CD8-positive, alpha-beta memory T cell (primary cell): ENCODE results near the gene APC. TPM values are rescaled to one million over a fixed set of nuclear protein-coding genes. Genes with fewer than 3 reads are reported as not detected.
A peak's percentile ranks its signal among the peaks of the same experiment; 100 is the strongest.

ENCODE experiments used
- CTCF ChIA-PET: fragments of 350-600 bp; sonication (Branson Sonifier 250); formaldehyde crosslinking; loops from one replicate; lab custom pipeline; 2021; ENCODE audit warnings: antibody characterized with exemption; lab: Charles Lee
- POLR2A ChIA-PET: fragments of 350-600 bp; sonication (Branson Sonifier 250); formaldehyde crosslinking; loops from one replicate; lab custom pipeline; 2021; ENCODE audit warnings: antibody characterized with exemption; lab: Charles Lee
- DNase-seq, 5 donors: peaks; one replicate each; pipeline versions ENCODE4 v3.0.0 to v3.0.0-alpha.2; 2020 to 2022; ENCODE audit warnings: mixed read lengths in 1 of 5
- H3K27ac ChIP-seq: one replicate; pipeline ENCODE4 v1.7.0; 2013; ENCODE audit warnings: low read depth, mild to moderate bottlenecking, low read length, moderate library complexity
- H3K27me3 ChIP-seq: 2 replicates; pipeline ENCODE4 v1.7.0; 2013; ENCODE audit warnings: low read length, mild to moderate bottlenecking; ENCODE audit not compliant: insufficient read depth, poor library complexity, severe bottlenecking
- H3K36me3 ChIP-seq: 2 replicates; pipeline ENCODE4 v1.7.0; 2013; ENCODE audit warnings: mild to moderate bottlenecking, low read length, moderate library complexity; ENCODE audit not compliant: insufficient read depth
- H3K4me1 ChIP-seq: 2 replicates; pipeline ENCODE4 v1.7.0; 2013; ENCODE audit warnings: mild to moderate bottlenecking, low read length, moderate library complexity; ENCODE audit not compliant: insufficient read depth
- H3K4me3 ChIP-seq: 2 replicates; pipeline ENCODE4 v1.7.0; 2013; ENCODE audit warnings: mild to moderate bottlenecking, low read length
- H3K9me3 ChIP-seq: 2 replicates; pipeline ENCODE4 v1.7.0; 2013; ENCODE audit warnings: mild to moderate bottlenecking, low read length
- H3K27ac Mint-ChIP-seq, 8 donors: one replicate each; pipeline ENCODE4 v1.8.0; 2020 to 2021; ENCODE audit warnings: mixed read lengths in 8 of 8, mild to moderate bottlenecking in 6 of 8, inconsistent platforms in 3 of 8, moderate library complexity in 3 of 8
- H3K27me3 Mint-ChIP-seq, 2 donors: one replicate each; pipeline ENCODE4 v1.8.0; 2020 to 2021; ENCODE audit warnings: mixed read lengths in 2 of 2, mild to moderate bottlenecking in 1 of 2, moderate library complexity in 1 of 2
- H3K36me3 Mint-ChIP-seq, 3 donors: one replicate each; pipeline ENCODE4 v1.8.0; 2020 to 2021; ENCODE audit warnings: mixed read lengths in 3 of 3, inconsistent platforms in 1 of 3, mild to moderate bottlenecking in 1 of 3
- H3K4me1 Mint-ChIP-seq, 3 donors: one replicate each; pipeline ENCODE4 v1.8.0; 2020 to 2021; ENCODE audit warnings: mixed read lengths in 3 of 3, inconsistent platforms in 1 of 3, mild to moderate bottlenecking in 1 of 3
- H3K4me3 Mint-ChIP-seq, 7 donors: one replicate each; pipeline ENCODE4 v1.8.0; 2020 to 2021; ENCODE audit warnings: mixed read lengths in 7 of 7, mild to moderate bottlenecking in 6 of 7, moderate library complexity in 4 of 7, inconsistent platforms in 2 of 7
- H3K9me3 Mint-ChIP-seq, 5 donors: one replicate each; pipeline ENCODE4 v1.8.0; 2020 to 2022; ENCODE audit warnings: mixed read lengths in 5 of 5, mild to moderate bottlenecking in 3 of 5, moderate library complexity in 2 of 5, inconsistent platforms in 1 of 5
- polyA plus RNA-seq: library from polyadenylated mRNA; unstranded; fragments of 300-500 nt; fragmentation: Illumina TruSeq; gene quantifications from one replicate; pipeline ENCODE4 v1.2.3, GENCODE V29; 2021
- total RNA-seq, 2 experiments: library from RNA; stranded (reverse); gene quantifications; one replicate each; pipeline ENCODE4 v1.2.3, GENCODE V29; 2021

Gene APC
- total and polyA plus RNA-seq, 3 experiments from 2014 or later = 23.0 to 24.0 (median 23.1) TPM

- no peaks in the 10 kb centered on the region for H3K9me3 ChIP-seq
- Mint-ChIP-seq H3K9me3 (no peaks in the 10 kb centered on the region), H3K4me1 (no peaks in the 10 kb centered on the region), H3K36me3 (peaks cover 4 to 41% (median 6%) of the 10 kb centered on the region in 3 donors), H3K27ac (no peak overlapping the region), H3K27me3 (no peaks in the 10 kb centered on the region), H3K4me3 (no peak overlapping the region)
- peaks cover 3% of the 10 kb centered on the region for H3K36me3 ChIP-seq
- no peaks in the 10 kb centered on the region for H3K27me3 ChIP-seq
- no peaks in the 10 kb centered on the region for H3K4me1 ChIP-seq
- no peak overlapping the region for H3K27ac ChIP-seq
- ChIA-PET CTCF (no interaction called here), POLR2A (no interaction called here)
- DNase-seq = no peak
- H3K4me3 ChIP-seq = no peak overlapping the region
These were observed 50.2 kb downstream of the APC start for GRCh38 chr5:112787896-112788295.

- no peaks in the 10 kb centered on the region for H3K27me3 ChIP-seq
- peaks cover 18 to 63% (median 22%) of the 10 kb centered on the region in 3 donors for H3K36me3 Mint-ChIP-seq
- H3K27ac ChIP-seq = no peak overlapping the region
- H3K9me3 ChIP-seq = no peaks in the 10 kb centered on the region
- H3K4me1 Mint-ChIP-seq = peaks cover 0 to 4% (median 0%) of the 10 kb centered on the region in 3 donors
- H3K4me3 ChIP-seq = no peak overlapping the region
- no peaks in the 10 kb centered on the region for H3K27me3 Mint-ChIP-seq
- H3K4me3 Mint-ChIP-seq = no peak overlapping the region
- no peaks in the 10 kb centered on the region for H3K4me1 ChIP-seq
- no peak overlapping the region for H3K27ac Mint-ChIP-seq
- POLR2A ChIA-PET = no interaction called here
- no peaks in the 10 kb centered on the region for H3K9me3 Mint-ChIP-seq
- CTCF ChIA-PET = no interaction called here
- H3K36me3 ChIP-seq = peaks cover 6% of the 10 kb centered on the region
- DNase-seq = no peak
These were observed 55.5 kb downstream of the APC start for GRCh38 chr5:112793201-112793600.

- H3K9me3 ChIP-seq = no peaks in the 10 kb centered on the region
- H3K36me3 ChIP-seq = peaks cover 6% of the 10 kb centered on the region
- POLR2A ChIA-PET = no interaction called here
- H3K27ac ChIP-seq = no peak overlapping the region
- Mint-ChIP-seq H3K4me3 (no peak overlapping the region), H3K36me3 (peaks cover 20 to 64% (median 24%) of the 10 kb centered on the region in 3 donors), H3K27me3 (no peaks in the 10 kb centered on the region), H3K4me1 (peaks cover 0 to 4% (median 0%) of the 10 kb centered on the region in 3 donors), H3K9me3 (no peaks in the 10 kb centered on the region), H3K27ac (peak overlapping the region in 2 of 8 donors; percentile 18 to 52)
- CTCF ChIA-PET = no interaction called here
- H3K27me3 ChIP-seq = no peaks in the 10 kb centered on the region
- no peaks in the 10 kb centered on the region for H3K4me1 ChIP-seq
- DNase-seq = no peak
- no peak overlapping the region for H3K4me3 ChIP-seq
These were observed 56.7 kb downstream of the APC start for GRCh38 chr5:112794410-112794809.

GRCh38 chr5:112795342-112795741 lies 57.7 kb downstream of the APC start:
- Histone ChIP-seq H3K27me3 (no peaks in the 10 kb centered on the region), H3K9me3 (no peaks in the 10 kb centered on the region), H3K27ac (no peak overlapping the region), H3K4me1 (no peaks in the 10 kb centered on the region), H3K4me3 (no peak overlapping the region), H3K36me3 (peaks cover 6% of the 10 kb centered on the region)
- DNase-seq = no peak
- CTCF ChIA-PET = no interaction called here
- Mint-ChIP-seq H3K9me3 (no peaks in the 10 kb centered on the region), H3K36me3 (peaks cover 20 to 69% (median 28%) of the 10 kb centered on the region in 3 donors), H3K27me3 (no peaks in the 10 kb centered on the region), H3K4me1 (peaks cover 0 to 4% (median 0%) of the 10 kb centered on the region in 3 donors), H3K27ac (no peak overlapping the region), H3K4me3 (no peak overlapping the region)
- POLR2A ChIA-PET = no interaction called here

GRCh38 chr5:112795944-112796678 lies 58.4 kb downstream of the APC start:
- Mint-ChIP-seq H3K4me1 (peaks cover 0 to 4% (median 0%) of the 10 kb centered on the region in 3 donors), H3K27me3 (no peaks in the 10 kb centered on the region), H3K27ac (peak overlapping the region in 3 of 8 donors; percentile 14 to 52 (median 32)), H3K4me3 (no peak overlapping the region), H3K9me3 (no peaks in the 10 kb centered on the region), H3K36me3 (peaks cover 20 to 69% (median 28%) of the 10 kb centered on the region in 3 donors)
- H3K4me3 ChIP-seq = no peak overlapping the region
- ChIA-PET POLR2A (no interaction called here), CTCF (no interaction called here)
- no peak overlapping the region for H3K27ac ChIP-seq
- H3K4me1 ChIP-seq = no peaks in the 10 kb centered on the region
- no peaks in the 10 kb centered on the region for H3K9me3 ChIP-seq
- no peak for DNase-seq
- H3K27me3 ChIP-seq = no peaks in the 10 kb centered on the region
- H3K36me3 ChIP-seq = peaks cover 6% of the 10 kb centered on the region

GRCh38 chr5:112799661-112800060 lies 62.0 kb downstream of the APC start:
- Histone ChIP-seq H3K36me3 (no peaks in the 10 kb centered on the region), H3K4me1 (no peaks in the 10 kb centered on the region), H3K27ac (no peak overlapping the region), H3K4me3 (no peak overlapping the region), H3K9me3 (no peaks in the 10 kb centered on the region), H3K27me3 (no peaks in the 10 kb centered on the region)
- no peaks in the 10 kb centered on the region for H3K27me3 Mint-ChIP-seq
- no peak overlapping the region for H3K4me3 Mint-ChIP-seq
- CTCF ChIA-PET = no interaction called here
- H3K36me3 Mint-ChIP-seq = peaks cover 8 to 54% (median 28%) of the 10 kb centered on the region in 3 donors
- DNase-seq = no peak
- no peaks in the 10 kb centered on the region for H3K9me3 Mint-ChIP-seq
- peaks cover 0 to under 1% (median 0%) of the 10 kb centered on the region in 3 donors for H3K4me1 Mint-ChIP-seq
- POLR2A ChIA-PET = no interaction called here
- H3K27ac Mint-ChIP-seq = peak overlapping the region in 1 of 8 donors; percentile 4

GRCh38 chr5:112800891-112801290 lies 63.2 kb downstream of the APC start:
- no peaks in the 10 kb centered on the region for H3K27me3 Mint-ChIP-seq
- Histone ChIP-seq H3K36me3 (no peaks in the 10 kb centered on the region), H3K27me3 (no peaks in the 10 kb centered on the region), H3K4me1 (no peaks in the 10 kb centered on the region), H3K9me3 (no peaks in the 10 kb centered on the region), H3K27ac (no peak overlapping the region), H3K4me3 (no peak overlapping the region)
- H3K9me3 Mint-ChIP-seq = no peaks in the 10 kb centered on the region
- H3K27ac Mint-ChIP-seq = no peak overlapping the region
- H3K36me3 Mint-ChIP-seq = peaks cover 7 to 48% (median 30%) of the 10 kb centered on the region in 3 donors
- no peak for DNase-seq
- ChIA-PET POLR2A (no interaction called here), CTCF (no interaction called here)
- no peak overlapping the region for H3K4me3 Mint-ChIP-seq
- no peaks in the 10 kb centered on the region for H3K4me1 Mint-ChIP-seq

- no peaks in the 10 kb centered on the region for H3K27me3 Mint-ChIP-seq
- no peaks in the 10 kb centered on the region for H3K9me3 Mint-ChIP-seq
- DNase-seq = no peak
- H3K4me3 Mint-ChIP-seq = no peak overlapping the region
- Histone ChIP-seq H3K9me3 (no peaks in the 10 kb centered on the region), H3K4me3 (no peak overlapping the region), H3K36me3 (no peaks in the 10 kb centered on the region), H3K27me3 (no peaks in the 10 kb centered on the region), H3K4me1 (no peaks in the 10 kb centered on the region), H3K27ac (no peak overlapping the region)
- ChIA-PET POLR2A (no interaction called here), CTCF (no interaction called here)
- H3K27ac Mint-ChIP-seq = peak overlapping the region in 2 of 8 donors; percentile 70 to 78
- H3K4me1 Mint-ChIP-seq = peaks cover 0 to 5% (median 2%) of the 10 kb centered on the region in 3 donors
- peaks cover 13 to 55% (median 25%) of the 10 kb centered on the region in 3 donors for H3K36me3 Mint-ChIP-seq
These were observed 73.3 kb downstream of the APC start for GRCh38 chr5:112811023-112811422.
